Astrocyte (in vitro differentiated cells and primary cell): Measurements from ENCODE around the gene NMT2. TPM values are rescaled to one million over a fixed set of nuclear protein-coding genes. Genes with fewer than 3 reads are reported as not detected.

Experiments used
- DNase-seq: peaks from one replicate; pipeline ENCODE4 v3.0.0-alpha.2; 2010; ENCODE audit warnings: low read depth
- FAIRE-seq: peaks from 2 replicates; lab custom pipeline; 2011; peaks lifted over from hg19 to GRCh38; lab: Jason Lieb, UNC
- H2AFZ ChIP-seq: 2 replicates; pipeline ENCODE4 v1.6.0; 2012; ENCODE audit warnings: low read depth, low read length, inconsistent platforms
- H3K27ac ChIP-seq: 2 replicates; pipeline ENCODE4 v1.5.1; 2011; ENCODE audit warnings: low read depth, low read length, inconsistent platforms
- H3K27me3 ChIP-seq: 2 replicates; pipeline ENCODE4 v1.6.0; 2011; ENCODE audit warnings: low read length, inconsistent platforms; ENCODE audit not compliant: insufficient read depth
- H3K36me3 ChIP-seq: 2 replicates; pipeline ENCODE4 v1.5.1; 2011; ENCODE audit warnings: low read length, inconsistent platforms; ENCODE audit not compliant: insufficient read depth
- H3K4me1 ChIP-seq: 2 replicates; pipeline ENCODE4 v1.5.1; 2011; ENCODE audit warnings: low read length, inconsistent platforms; ENCODE audit not compliant: insufficient read depth
- H3K4me2 ChIP-seq: 2 replicates; pipeline ENCODE4 v1.6.0; 2012; ENCODE audit warnings: low read length, inconsistent platforms
- H3K4me3 ChIP-seq: 2 replicates; pipeline ENCODE4 v1.5.1; 2011; ENCODE audit warnings: low read depth, mild to moderate bottlenecking, low read length, inconsistent platforms; ENCODE audit not compliant: insufficient read depth
- H3K79me2 ChIP-seq: 2 replicates; pipeline ENCODE4 v1.6.0; 2012; ENCODE audit warnings: mild to moderate bottlenecking, low read length, inconsistent platforms; ENCODE audit not compliant: insufficient read depth
- H3K9ac ChIP-seq: 2 replicates; pipeline ENCODE4 v1.6.0; 2012; ENCODE audit warnings: mild to moderate bottlenecking, low read length, inconsistent platforms
- H3K9me3 ChIP-seq: 2 replicates; pipeline ENCODE4 v1.5.1; 2012; ENCODE audit warnings: low read depth, mild to moderate bottlenecking, low read length, inconsistent platforms; ENCODE audit not compliant: insufficient read depth
- H4K20me1 ChIP-seq: 2 replicates; pipeline ENCODE4 v1.6.0; 2012; ENCODE audit warnings: low read length, inconsistent platforms; ENCODE audit not compliant: insufficient read depth
- H3K27ac Mint-ChIP-seq: one replicate; pipeline ENCODE4 v1.8.0; 2021; ENCODE audit warnings: mild to moderate bottlenecking, mixed read lengths; ENCODE audit not compliant: unreplicated experiment
- H3K27me3 Mint-ChIP-seq: one replicate; pipeline ENCODE4 v1.8.0; 2021; ENCODE audit warnings: low read depth, mixed read lengths; ENCODE audit not compliant: unreplicated experiment
- H3K36me3 Mint-ChIP-seq: one replicate; pipeline ENCODE4 v1.8.0; 2021; ENCODE audit warnings: low read depth, mixed read lengths; ENCODE audit not compliant: unreplicated experiment
- H3K4me1 Mint-ChIP-seq: one replicate; pipeline ENCODE4 v1.8.0; 2021; ENCODE audit warnings: low read depth, mixed read lengths; ENCODE audit not compliant: unreplicated experiment
- H3K4me3 Mint-ChIP-seq: one replicate; pipeline ENCODE4 v1.8.0; 2021; ENCODE audit warnings: mild to moderate bottlenecking, moderate library complexity, mixed read lengths; ENCODE audit not compliant: unreplicated experiment
- H3K9me3 Mint-ChIP-seq: one replicate; pipeline ENCODE4 v1.8.0; 2021; ENCODE audit warnings: mild to moderate bottlenecking, mixed read lengths; ENCODE audit not compliant: unreplicated experiment
- EZH2 ChIP-seq: IDR thresholded peaks from 2 replicates; pipeline ENCODE4 v1.6.1; 2012; ENCODE audit warnings: mild to moderate bottlenecking, low read length, inconsistent platforms; ENCODE audit not compliant: insufficient read depth
- total RNA-seq: library from RNA; stranded (reverse); gene quantifications from 2 replicates; pipeline ENCODE4 v1.2.1, GENCODE V29; 2021
- TF ChIP-seq, protein P1 (sequence below): IDR thresholded peaks from 2 replicates; pipeline ENCODE4 v1.5.1; 2011; ENCODE audit warnings: low read depth, mild to moderate bottlenecking, inconsistent platforms, low read length, moderate library complexity; ENCODE audit not compliant: insufficient read depth

Gene NMT2
- total RNA-seq, 1 donor from 2014 or later, result 22.1 TPM

DNA sequence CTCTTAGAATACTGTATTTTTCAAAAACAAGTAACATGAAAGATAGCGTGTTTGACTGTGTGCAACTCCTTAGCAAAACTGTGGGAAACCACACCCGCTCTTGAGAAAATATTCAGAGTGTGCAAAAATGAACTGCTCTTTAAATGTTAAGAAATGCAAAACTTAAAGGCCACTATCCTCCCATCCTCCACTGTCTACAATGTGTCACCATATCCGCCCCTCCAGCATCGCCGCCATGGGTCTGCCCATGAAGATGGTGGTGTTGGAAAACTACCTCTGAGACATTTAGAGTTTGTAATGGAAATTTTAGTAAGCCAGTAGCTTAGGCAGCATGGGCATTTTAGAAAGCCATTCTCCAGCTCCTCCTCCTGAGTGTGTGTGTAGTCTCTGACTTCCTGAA is 20.1 kb upstream of the NMT2 start:
- no peaks in the 10 kb centered on the region for H3K36me3 ChIP-seq
- H3K27ac ChIP-seq, result no peak overlapping the region
- H3K79me2 ChIP-seq, result no peaks in the 10 kb centered on the region
- Mint-ChIP-seq H3K27me3 (no peaks in the 10 kb centered on the region), H3K4me3 (no peak overlapping the region), H3K9me3 (no peaks in the 10 kb centered on the region), H3K4me1 (no peaks in the 10 kb centered on the region), H3K36me3 (peaks cover 11% of the 10 kb centered on the region), H3K27ac (no peak overlapping the region)
- H2AFZ ChIP-seq, result no peak overlapping the region
- H3K27me3 ChIP-seq, result no peaks in the 10 kb centered on the region
- no peak for TF ChIP-seq EZH2
- TF ChIP-seq, protein P1, sequence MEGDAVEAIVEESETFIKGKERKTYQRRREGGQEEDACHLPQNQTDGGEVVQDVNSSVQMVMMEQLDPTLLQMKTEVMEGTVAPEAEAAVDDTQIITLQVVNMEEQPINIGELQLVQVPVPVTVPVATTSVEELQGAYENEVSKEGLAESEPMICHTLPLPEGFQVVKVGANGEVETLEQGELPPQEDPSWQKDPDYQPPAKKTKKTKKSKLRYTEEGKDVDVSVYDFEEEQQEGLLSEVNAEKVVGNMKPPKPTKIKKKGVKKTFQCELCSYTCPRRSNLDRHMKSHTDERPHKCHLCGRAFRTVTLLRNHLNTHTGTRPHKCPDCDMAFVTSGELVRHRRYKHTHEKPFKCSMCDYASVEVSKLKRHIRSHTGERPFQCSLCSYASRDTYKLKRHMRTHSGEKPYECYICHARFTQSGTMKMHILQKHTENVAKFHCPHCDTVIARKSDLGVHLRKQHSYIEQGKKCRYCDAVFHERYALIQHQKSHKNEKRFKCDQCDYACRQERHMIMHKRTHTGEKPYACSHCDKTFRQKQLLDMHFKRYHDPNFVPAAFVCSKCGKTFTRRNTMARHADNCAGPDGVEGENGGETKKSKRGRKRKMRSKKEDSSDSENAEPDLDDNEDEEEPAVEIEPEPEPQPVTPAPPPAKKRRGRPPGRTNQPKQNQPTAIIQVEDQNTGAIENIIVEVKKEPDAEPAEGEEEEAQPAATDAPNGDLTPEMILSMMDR, result no peak
- FAIRE-seq (no peak), DNase-seq (no peak)
- H4K20me1 ChIP-seq, result no peaks in the 10 kb centered on the region
- H3K9ac ChIP-seq, result no peak overlapping the region
- no peak overlapping the region for H3K4me3 ChIP-seq
- H3K9me3 ChIP-seq, result no peaks in the 10 kb centered on the region
- no peaks in the 10 kb centered on the region for H3K4me1 ChIP-seq
- H3K4me2 ChIP-seq, result no peak overlapping the region

DNA sequence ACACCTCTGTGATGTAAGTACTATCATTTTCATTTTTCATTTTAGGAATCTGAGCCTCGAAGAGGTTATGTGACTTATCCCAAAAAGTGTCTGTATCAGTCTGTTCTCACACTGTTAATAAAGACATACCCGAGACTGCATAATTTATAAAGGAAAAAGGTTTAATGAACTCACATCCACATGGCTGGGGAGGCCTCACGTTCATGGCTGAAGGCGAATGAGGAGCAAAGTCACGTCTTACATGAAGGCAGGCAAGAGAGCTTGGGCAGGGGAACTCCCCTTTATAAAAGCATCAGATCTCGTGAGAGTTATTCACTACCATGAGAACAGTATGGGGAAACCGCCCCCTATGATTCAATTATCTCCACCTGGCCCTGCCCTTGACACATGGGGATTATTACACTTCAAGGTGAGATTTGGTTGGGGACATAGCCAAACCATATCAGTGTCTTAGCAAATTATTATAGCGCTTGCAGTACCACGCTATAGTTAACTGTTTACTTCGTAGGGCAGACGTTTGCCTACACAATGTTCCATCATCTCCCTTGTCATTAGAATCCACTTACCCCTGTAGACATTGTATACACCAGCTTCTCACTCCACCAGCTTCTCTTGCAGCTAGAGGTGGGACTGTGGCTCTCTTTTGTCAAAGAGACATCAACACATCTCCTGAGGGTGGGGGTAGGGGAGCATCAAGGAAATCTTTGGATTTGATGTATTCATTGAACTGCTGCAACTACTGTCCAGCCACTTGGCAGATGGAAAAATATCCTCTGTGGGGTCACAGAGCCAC is 15.4 kb upstream of the NMT2 start:
- Histone ChIP-seq H4K20me1 (no peaks in the 10 kb centered on the region), H3K27me3 (peaks cover 2% of the 10 kb centered on the region), H3K79me2 (no peaks in the 10 kb centered on the region), H3K4me1 (no peaks in the 10 kb centered on the region), H3K27ac (no peak overlapping the region), H3K4me2 (no peak overlapping the region), H3K4me3 (no peak overlapping the region), H3K9ac (no peak overlapping the region), H3K9me3 (no peaks in the 10 kb centered on the region), H3K36me3 (no peaks in the 10 kb centered on the region), H2AFZ (no peak overlapping the region)
- Mint-ChIP-seq H3K27ac (no peak overlapping the region), H3K9me3 (no peaks in the 10 kb centered on the region), H3K4me3 (no peak overlapping the region), H3K36me3 (peaks cover 16% of the 10 kb centered on the region), H3K4me1 (peaks cover 4% of the 10 kb centered on the region), H3K27me3 (peaks cover 2% of the 10 kb centered on the region)
- DNase-seq (no peak), FAIRE-seq (no peak)
- TF ChIP-seq EZH2, result no peak
- TF ChIP-seq, protein P1, result no peak
